H9 (cell line): Measurements from ENCODE around the gene RBM8A. TPM values are rescaled to one million over a fixed set of nuclear protein-coding genes. Genes with fewer than 3 reads are reported as not detected.

Experiments
- DNase-seq: peaks from one replicate; pipeline ENCODE4 v3.0.0-alpha.2; 2017
- H2AFZ ChIP-seq: one replicate; pipeline ENCODE4 v1.6.1; 2013; ENCODE audit warnings: mild to moderate bottlenecking, low read length, control low read depth, moderate library complexity
- H2AK5ac ChIP-seq: 2 replicates; pipeline ENCODE4 v1.6.1; 2013; ENCODE audit warnings: low read length, control low read depth, mixed read lengths; ENCODE audit not compliant: insufficient read length
- H2BK120ac ChIP-seq: one replicate; pipeline ENCODE4 v1.6.1; 2013; ENCODE audit warnings: low read depth, mild to moderate bottlenecking, low read length, control low read depth, inconsistent platforms; ENCODE audit not compliant: poor library complexity, severe bottlenecking
- H2BK12ac ChIP-seq: 2 replicates; pipeline ENCODE4 v1.6.1; 2013; ENCODE audit warnings: low read length, control low read depth, mixed read lengths, low read depth; ENCODE audit not compliant: insufficient read length
- H2BK15ac ChIP-seq: 2 replicates; pipeline ENCODE4 v1.6.1; 2013; ENCODE audit warnings: low read depth, low read length, control low read depth
- H2BK20ac ChIP-seq: one replicate; pipeline ENCODE4 v1.6.1; 2013; ENCODE audit warnings: low read depth, mild to moderate bottlenecking, low read length, control low read depth, inconsistent platforms; ENCODE audit not compliant: poor library complexity, severe bottlenecking
- H2BK5ac ChIP-seq: 2 replicates; pipeline ENCODE4 v1.6.1; 2013; ENCODE audit warnings: low read length, control low read depth, mixed read lengths; ENCODE audit not compliant: insufficient read length
- H3K14ac ChIP-seq: 2 replicates; pipeline ENCODE4 v1.6.1; 2013; ENCODE audit warnings: low read length, control low read depth; ENCODE audit not compliant: insufficient read depth
- H3K18ac ChIP-seq: 2 replicates; pipeline ENCODE4 v1.6.1; 2013; ENCODE audit warnings: low read depth, mild to moderate bottlenecking, mixed read lengths, low read length, control low read depth; ENCODE audit not compliant: insufficient read length
- H3K23ac ChIP-seq: 2 replicates; pipeline ENCODE4 v1.6.1; 2013; ENCODE audit warnings: low read length, control low read depth, mixed read lengths, low read depth; ENCODE audit not compliant: insufficient read length
- H3K23me2 ChIP-seq: 2 replicates; pipeline ENCODE4 v1.6.1; 2013; ENCODE audit warnings: low read depth, mild to moderate bottlenecking, mixed read lengths, low read length, control low read depth; ENCODE audit not compliant: insufficient read length, poor library complexity, severe bottlenecking
- H3K27ac ChIP-seq: 2 replicates; pipeline ENCODE4 v1.5.1; 2013; ENCODE audit warnings: low read length, control low read depth, mixed read lengths, low read depth; ENCODE audit not compliant: insufficient read length
- H3K27me3 ChIP-seq: 2 replicates; pipeline ENCODE4 v1.6.1; 2013; ENCODE audit warnings: low read length, control low read depth, inconsistent platforms; ENCODE audit not compliant: insufficient read depth
- H3K4ac ChIP-seq: 2 replicates; pipeline ENCODE4 v1.6.1; 2013; ENCODE audit warnings: low read depth, mild to moderate bottlenecking, control low read depth, inconsistent platforms, low read length, moderate library complexity
- H3K4me1 ChIP-seq: 2 replicates; pipeline ENCODE4 v1.6.1; 2013; ENCODE audit warnings: low read length, control low read depth, inconsistent platforms; ENCODE audit not compliant: insufficient read depth
- H3K4me2 ChIP-seq: 2 replicates; pipeline ENCODE4 v1.6.1; 2013; ENCODE audit warnings: low read length, control low read depth, mixed read lengths; ENCODE audit not compliant: insufficient read length, insufficient read depth
- H3K56ac ChIP-seq: 2 replicates; pipeline ENCODE4 v1.6.1; 2013; ENCODE audit warnings: low read depth, mild to moderate bottlenecking, mixed read lengths, low read length, control low read depth; ENCODE audit not compliant: insufficient read length
- H3K79me1 ChIP-seq: 2 replicates; pipeline ENCODE4 v1.6.1; 2013; ENCODE audit warnings: low read depth, mild to moderate bottlenecking, moderate library complexity, low read length, control low read depth, inconsistent platforms; ENCODE audit not compliant: insufficient read depth, poor library complexity, severe bottlenecking
- H3K79me2 ChIP-seq: 2 replicates; pipeline ENCODE4 v1.6.1; 2013; ENCODE audit warnings: low read length, control low read depth, inconsistent platforms; ENCODE audit not compliant: insufficient read depth
- H3K9ac ChIP-seq: 2 replicates; pipeline ENCODE4 v1.6.1; 2013; ENCODE audit warnings: low read length, control low read depth, mixed read lengths; ENCODE audit not compliant: insufficient read length; ENCODE audit errors: extremely low read depth
- H3K9me3 ChIP-seq: one replicate; pipeline ENCODE4 v1.6.1; 2013; ENCODE audit warnings: low read depth, low read length, inconsistent platforms; ENCODE audit not compliant: control insufficient read depth
- H3T11ph ChIP-seq: one replicate; pipeline ENCODE4 v1.6.1; 2013; ENCODE audit warnings: mild to moderate bottlenecking, low read length, control low read depth, inconsistent platforms
- H4K20me1 ChIP-seq: one replicate; pipeline ENCODE4 v1.6.1; 2013; ENCODE audit not compliant: control insufficient read depth, insufficient read length, insufficient read depth
- H4K5ac ChIP-seq: 2 replicates; pipeline ENCODE4 v1.6.1; 2013; ENCODE audit warnings: low read depth, mild to moderate bottlenecking, mixed read lengths, low read length, control low read depth; ENCODE audit not compliant: insufficient read length
- H4K8ac ChIP-seq: replicated peaks from 2 replicates; pipeline ENCODE4 v1.6.1; 2013; ENCODE audit warnings: low read length, control low read depth, mixed read lengths, low read depth; ENCODE audit not compliant: insufficient read length
- H4K91ac ChIP-seq: 2 replicates; pipeline ENCODE4 v1.6.1; 2013; ENCODE audit warnings: low read depth, mild to moderate bottlenecking, moderate library complexity, mixed read lengths, low read length, control low read depth; ENCODE audit not compliant: insufficient read length
- H3K27ac Mint-ChIP-seq, 3 experiments: 2 replicates in 2 of 3; 3 replicates in 1 of 3; pipeline ENCODE4 v1.8.0; 2020 to 2021; ENCODE audit warnings: mixed read lengths in 3 of 3, mild to moderate bottlenecking in 1 of 3, moderate library complexity in 1 of 3
- H3K27me3 Mint-ChIP-seq: 2 replicates; pipeline ENCODE4 v1.8.0; 2021; ENCODE audit warnings: low read depth, mild to moderate bottlenecking, moderate library complexity, mixed read lengths
- H3K36me3 Mint-ChIP-seq, 3 experiments: 2 replicates in 2 of 3; 3 replicates in 1 of 3; pipeline ENCODE4 v1.8.0; 2020 to 2021; ENCODE audit warnings: low read depth in 3 of 3, mixed read lengths in 3 of 3; ENCODE audit not compliant: insufficient read depth in 1 of 3
- H3K4me1 Mint-ChIP-seq, 2 experiments: 2 replicates each; pipeline ENCODE4 v1.8.0; 2020; ENCODE audit warnings: mixed read lengths in 2 of 2
- H3K4me3 Mint-ChIP-seq, 2 experiments: 2 replicates in 1 of 2; 3 replicates in 1 of 2; pipeline ENCODE4 v1.8.0; 2020 to 2021; ENCODE audit warnings: mild to moderate bottlenecking in 2 of 2, mixed read lengths in 2 of 2, moderate library complexity in 1 of 2
- H3K9me3 Mint-ChIP-seq, 2 experiments: 2 replicates in 1 of 2; 3 replicates in 1 of 2; pipeline ENCODE4 v1.8.0; 2020; ENCODE audit warnings: mild to moderate bottlenecking in 2 of 2, mixed read lengths in 2 of 2, moderate library complexity in 1 of 2
- CTCF ChIP-seq: fragments of 200-600 bp; sonication (generic); conservative IDR thresholded peaks from 3 replicates; pipeline ENCODE4 v1.8.0; 2021; ENCODE audit warnings: antibody characterized with exemption, mild to moderate bottlenecking
- WGBS: extraction: QIAGEN DNeasy Blood & Tissue Kit; methylation state at CpG from one replicate; pipeline ENCODE4 v1.1.7; 2013; ENCODE audit warnings: missing lambda C conversion rate, low lambda C conversion rate, mixed read lengths; ENCODE audit not compliant: insufficient read length; ENCODE audit errors: extremely low coverage; 5-methylcytosine and 5-hydroxymethylcytosine counted together
- total RNA-seq: library from RNA; stranded (reverse); gene quantifications from 2 replicates; pipeline ENCODE4 v1.2.1, GENCODE V29; 2021

The RBM8A gene
- total RNA-seq, 1 experiment from 2014 or later, result 298 TPM

GRCh38 chr1:145962157-145963102 lies 35.1 kb upstream of the RBM8A start:
- H4K91ac ChIP-seq, result no peak overlapping the region
- no peak overlapping the region for H2BK120ac ChIP-seq
- H3K9ac ChIP-seq, result peak overlapping the region; percentile 11
- no peak overlapping the region for H3K27ac Mint-ChIP-seq
- H3K27me3 Mint-ChIP-seq, result peaks cover 62% of the 10 kb centered on the region
- H3K4ac ChIP-seq, result no peak overlapping the region
- no peak for TF ChIP-seq CTCF
- H4K5ac ChIP-seq, result no peak overlapping the region
- H2BK12ac ChIP-seq, result no peak overlapping the region
- H3K9me3 Mint-ChIP-seq, result peaks cover under 1 to 1% of the 10 kb centered on the region in 2 experiments; a peak in 2 of 5 replicates
- no peak for DNase-seq
- H3K4me3 Mint-ChIP-seq, result peak overlapping the region; percentile 87 to 95
- H2BK5ac ChIP-seq, result no peak overlapping the region
- H3K56ac ChIP-seq, result no peak overlapping the region
- no peaks in the 10 kb centered on the region; a peak in 1 of 7 replicates for H3K36me3 Mint-ChIP-seq
- WGBS, result no CpG with 5 or more reads among the region's 36 CpGs
- no peak overlapping the region; the same call in 1 of the 2 replicates for H3K14ac ChIP-seq
- H3K23ac ChIP-seq, result no peak overlapping the region
- H2AFZ ChIP-seq, result no peak overlapping the region
- H3K4me2 ChIP-seq, result peak overlapping the region; percentile 75
- no peak overlapping the region for H3K27ac ChIP-seq
- H3K23me2 ChIP-seq, result peaks cover 28% of the 10 kb centered on the region
- H2BK15ac ChIP-seq, result no peak overlapping the region
- H3K79me2 ChIP-seq, result no peaks in the 10 kb centered on the region
- H3T11ph ChIP-seq, result no peak overlapping the region
- H3K4me1 Mint-ChIP-seq, result peaks cover 32 to 44% of the 10 kb centered on the region in 2 experiments
- no peaks in the 10 kb centered on the region for H3K9me3 ChIP-seq
- H3K79me1 ChIP-seq, result no peaks in the 10 kb centered on the region
- no peak overlapping the region for H3K18ac ChIP-seq
- H3K27me3 ChIP-seq, result peaks cover 37% of the 10 kb centered on the region
- H3K4me1 ChIP-seq, result peaks cover 2% of the 10 kb centered on the region; the same call in 1 of the 2 replicates
- no peak overlapping the region for H2AK5ac ChIP-seq
- H2BK20ac ChIP-seq, result no peak overlapping the region
- no peaks in the 10 kb centered on the region for H4K20me1 ChIP-seq
- H4K8ac ChIP-seq, result no peak overlapping the region
